Bronchus fibroblast of lung (primary cell): ENCODE results near the gene NDOR1. TPM values are rescaled to one million over a fixed set of nuclear protein-coding genes. Genes with fewer than 3 reads are reported as not detected.

ENCODE experiments used
- total RNA-seq: library from RNA; depleted of rRNA; stranded (reverse); fragments of >200 nt; gene quantifications from 2 replicates; pipeline ENCODE4 v1.2.3, GENCODE V29; 2015

Gene NDOR1
- total RNA-seq = 14.9 and 16.8 TPM in 2 replicates

GRCh38 chr9:137205126-137206069 is at the start of gene NDOR1, which contains the start of gene TMEM203:
NDOR1 (plus strand) TSS chr9:137205700; CDS start chr9:137205778, 78 bp downstream.
TMEM203 (minus strand) TSS chr9:137205648; CDS start chr9:137205414, 234 bp downstream.

DNA sequence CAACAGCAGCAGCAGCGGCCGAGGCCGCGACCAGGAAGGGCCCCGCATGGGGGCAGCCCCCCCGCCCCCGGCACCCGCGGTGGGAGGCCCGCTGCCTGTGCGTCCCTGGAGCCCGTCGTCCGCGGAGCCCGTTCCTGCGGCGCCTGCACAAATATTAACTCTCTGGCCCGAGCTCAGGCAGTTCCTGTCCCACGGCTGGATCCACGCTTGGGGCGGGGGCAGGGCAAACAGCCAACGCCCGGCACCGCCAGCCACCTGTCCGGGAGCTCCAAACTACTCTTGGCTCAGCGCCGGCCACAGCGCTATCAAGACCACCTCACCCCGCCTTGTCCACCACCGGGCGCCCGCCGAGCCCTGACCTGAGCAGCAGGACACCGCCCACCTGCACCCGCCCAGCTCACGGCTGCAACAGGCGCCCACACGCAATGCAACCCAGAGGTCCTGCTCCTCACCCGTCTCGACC is 35.6 kb upstream of the NDOR1 start, which contains the start of gene LRRC26:
LRRC26 (minus strand) TSS at position 156 of the 463 bp plus-strand sequence; CDS start at position 48, 108 bp downstream.

GRCh38 chr9:137188490-137189296 is 16.8 kb upstream of the NDOR1 start, which contains the start of the genes ANAPC2 and SSNA1:
ANAPC2 (minus strand) TSS chr9:137188560; CDS start chr9:137188532, 28 bp downstream.
SSNA1 (plus strand) TSS chr9:137188676; CDS start chr9:137188727, 51 bp downstream.

GRCh38 chr9:137200311-137201204 is 4.9 kb upstream of the NDOR1 start, which contains the start of gene TPRN:
TPRN (minus strand) TSS chr9:137200741; CDS start chr9:137200711, 30 bp downstream.

DNA sequence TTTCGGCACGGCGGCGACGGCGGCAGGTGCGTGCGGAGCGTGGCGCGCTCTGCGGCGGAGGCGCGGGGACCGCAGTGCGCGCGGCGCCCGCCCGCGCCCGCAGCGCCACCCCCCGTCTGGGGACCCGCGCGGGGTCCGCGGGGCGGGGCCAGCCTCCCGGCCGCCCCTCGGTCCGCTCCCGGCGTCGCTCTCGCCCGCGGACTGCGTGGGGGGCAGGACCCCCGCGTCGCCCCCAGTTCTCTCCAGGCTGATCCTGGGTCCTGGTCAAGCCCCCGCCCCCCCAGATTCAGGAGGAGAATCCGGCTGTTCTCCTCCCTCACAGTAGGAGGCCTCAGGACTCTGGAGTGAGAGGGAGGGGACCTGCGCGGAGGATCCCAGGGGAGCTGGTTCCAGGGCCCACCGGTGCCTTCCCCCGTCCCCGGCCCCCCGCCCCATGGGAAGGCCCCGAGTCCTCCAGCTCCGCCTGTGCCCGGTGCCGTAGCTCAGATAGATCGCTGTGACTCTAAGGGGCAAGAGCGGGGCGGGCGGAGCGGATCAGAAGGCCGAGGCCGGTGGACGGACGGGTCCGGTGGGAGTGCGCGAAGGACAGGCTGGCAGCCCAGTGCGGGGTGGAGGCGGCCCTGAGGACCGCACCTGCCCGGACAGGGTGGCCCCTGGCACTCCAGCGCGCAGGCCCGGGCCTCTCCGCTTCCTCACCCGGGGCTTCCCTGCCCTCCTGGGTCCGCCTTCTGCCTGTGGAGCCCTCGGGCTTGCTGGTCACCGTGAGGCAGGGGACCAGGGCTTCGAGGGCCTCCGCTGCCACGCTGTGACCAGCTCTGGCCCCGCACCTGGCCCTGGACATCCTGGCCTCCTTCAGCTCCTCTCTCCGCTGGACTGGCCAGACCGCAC is 16.9 kb downstream of the NDOR1 start, which contains the start of gene RNF208:
RNF208 (minus strand) TSS at position 51 of the 888 bp plus-strand sequence. CDS start 1,028 bp downstream, outside the sequence.

DNA sequence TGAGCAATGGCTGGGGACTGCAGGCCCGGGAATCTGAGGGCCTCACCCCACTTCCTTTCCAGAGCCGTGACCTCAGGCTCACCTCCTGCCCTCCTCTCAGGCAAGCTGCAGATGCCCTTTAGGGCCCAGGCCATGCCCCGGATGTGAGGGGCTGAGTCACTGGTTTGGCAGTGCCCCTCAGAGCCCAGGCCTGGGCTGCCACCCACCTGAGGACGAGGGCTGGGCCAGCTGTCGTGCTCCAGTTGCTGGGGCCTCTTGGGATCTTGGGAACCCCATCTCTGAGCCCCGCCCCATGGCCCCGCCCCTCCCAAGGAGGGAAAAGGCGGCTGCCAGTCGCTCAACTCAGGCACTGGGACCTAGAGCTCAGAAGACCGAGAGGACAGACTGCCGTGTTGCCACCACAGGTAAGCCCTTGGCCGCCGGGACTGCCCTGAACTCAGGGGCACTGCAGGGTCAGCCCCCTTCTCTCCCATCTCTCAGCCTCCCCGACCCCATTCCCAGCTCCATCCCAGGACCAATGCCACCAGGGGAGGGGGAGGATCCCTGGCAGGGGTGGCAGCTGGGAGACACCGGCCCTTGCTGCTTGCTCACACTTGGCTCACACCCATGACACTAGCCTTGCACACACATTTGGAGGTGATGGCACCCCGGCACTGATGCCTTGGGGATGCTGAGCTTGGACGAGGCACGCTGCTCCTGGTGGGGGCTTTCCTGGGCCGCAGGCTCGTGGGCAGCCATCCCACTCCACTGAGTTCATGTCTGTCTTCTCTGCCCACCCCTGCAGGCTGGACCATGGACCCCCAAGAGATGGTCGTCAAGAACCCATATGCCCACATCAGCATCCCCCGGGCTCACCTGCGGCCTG is 19.6 kb downstream of the NDOR1 start, which contains the start of gene CYSRT1:
CYSRT1 (plus strand) TSS at position 345 of the 865 bp plus-strand sequence; CDS start at position 793, 448 bp downstream.

DNA sequence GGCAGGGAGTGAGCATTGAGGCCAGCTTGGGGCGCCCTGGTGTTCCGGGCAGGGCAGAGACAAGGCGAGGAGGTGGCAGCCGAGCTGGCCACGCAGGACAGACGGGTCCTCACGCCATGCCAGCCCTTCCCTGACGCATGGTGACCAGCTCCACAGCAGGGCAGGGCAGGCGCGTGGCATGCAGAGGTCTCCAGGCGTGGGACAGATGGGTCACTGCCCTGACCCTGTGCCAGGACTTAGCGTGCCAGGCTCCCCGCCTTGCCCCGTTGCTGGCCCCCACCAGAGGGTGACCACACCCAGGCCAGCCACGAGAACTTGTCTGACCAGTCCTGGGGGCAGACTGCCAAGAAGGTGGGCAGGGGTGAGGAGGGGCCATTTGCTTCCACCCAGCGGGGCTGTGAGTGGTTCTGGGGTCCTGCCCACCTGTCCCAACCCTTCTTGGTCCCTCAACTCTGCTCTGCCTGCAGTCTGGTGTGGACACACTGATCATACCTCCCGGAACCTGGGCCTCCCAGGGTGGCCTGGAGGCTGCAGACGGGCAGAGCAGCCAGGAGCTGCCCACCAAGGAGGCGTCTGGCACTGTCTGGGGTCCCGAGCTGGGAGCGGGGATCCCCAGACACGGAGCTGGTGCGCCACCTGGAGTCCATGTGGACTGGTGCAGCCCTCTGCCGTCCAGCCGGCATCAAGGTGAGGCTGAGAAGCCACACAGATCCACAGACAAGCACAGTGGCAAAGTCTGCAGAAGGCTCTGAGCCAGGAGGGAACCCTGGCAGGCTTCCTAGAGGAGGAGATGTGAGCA is 21.8 kb downstream of the NDOR1 start, which contains the start of gene RNF224:
RNF224 (plus strand) TSS at position 449 of the 799 bp plus-strand sequence. CDS start 834 bp downstream, outside the sequence.

GRCh38 chr9:137230705-137231371 is 25.3 kb downstream of the NDOR1 start, which contains the start of gene SLC34A3:
SLC34A3 (plus strand) TSS chr9:137230901; CDS start chr9:137231703, 802 bp downstream.

GRCh38 chr9:137240841-137241489 is 35.5 kb downstream of the NDOR1 start, which contains the start of gene TUBB4B:
TUBB4B (plus strand) TSS chr9:137241287; CDS start chr9:137241361, 74 bp downstream.

GRCh38 chr9:137251194-137251461 is 45.6 kb downstream of the NDOR1 start, which contains the start of gene STPG3:
STPG3 (plus strand) TSS chr9:137251286; CDS start chr9:137251287, 1 bp downstream.

DNA sequence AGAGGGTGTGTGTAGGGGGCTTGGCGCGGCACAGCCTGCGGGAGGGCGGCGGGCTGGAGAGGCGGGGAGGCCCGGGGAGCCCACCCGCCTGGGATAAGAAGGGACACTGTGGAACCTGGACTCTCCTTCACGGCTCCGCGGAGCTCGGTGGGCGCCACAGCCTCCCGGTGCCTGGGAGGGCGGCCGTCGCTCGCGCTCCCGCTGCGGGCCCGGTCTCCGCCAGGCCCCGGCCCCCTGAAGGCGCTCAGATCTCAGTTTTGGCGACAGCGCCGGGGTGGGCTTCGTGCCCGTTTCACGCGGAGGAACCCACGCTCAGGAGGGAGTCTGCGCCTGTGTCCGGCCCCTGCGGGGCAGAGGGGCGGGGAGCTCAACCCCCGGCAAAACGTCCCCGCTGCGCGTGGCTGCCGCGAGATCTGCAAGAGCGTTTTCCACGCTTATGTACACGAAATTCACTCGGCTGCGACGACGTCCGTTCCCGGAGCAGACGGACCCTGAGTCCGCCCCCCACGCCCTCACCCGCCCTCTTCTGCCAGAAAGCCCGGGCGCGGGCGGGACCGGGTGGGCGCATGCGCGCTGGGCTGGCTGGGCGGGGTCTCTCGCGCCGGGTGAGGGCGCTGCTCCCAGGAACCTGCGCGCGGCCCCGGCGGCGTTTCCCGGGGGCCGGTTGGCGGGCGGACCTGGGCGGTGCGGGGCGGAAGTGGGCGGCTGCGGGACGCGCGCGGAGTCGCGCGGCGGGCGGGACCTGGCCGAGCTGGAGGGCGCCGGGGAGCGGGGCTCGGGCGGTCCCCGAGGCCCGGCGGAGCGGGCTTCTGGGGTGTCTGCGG is 49.3 kb downstream of the NDOR1 start, which contains the start of gene NELFB:
NELFB (plus strand) TSS at position 704 of the 824 bp plus-strand sequence.

Other genes starting within 250 kb of the NDOR1 start
- gene PTGDS, start 228.2 kb upstream of the NDOR1 start, total RNA-seq = 2.4 TPM in 1 of 2 replicates, not detected in the other
- under 0.01 TPM in 1 of 2 replicates, not detected in the other for gene LCNL1, start 222.7 kb upstream of the NDOR1 start, total RNA-seq
- 30.6 and 32.9 TPM in 2 replicates for gene PAXX, start 213.3 kb upstream of the NDOR1 start, total RNA-seq
- gene CLIC3, start 209.1 kb upstream of the NDOR1 start, total RNA-seq = 1.3 and 4.0 TPM in 2 replicates
- gene ABCA2, start 177.5 kb upstream of the NDOR1 start, total RNA-seq = 8.5 and 9.4 TPM in 2 replicates
- not detected in 2 replicates for gene FUT7, start 173.6 kb upstream of the NDOR1 start, total RNA-seq
- gene NPDC1, start 159.5 kb upstream of the NDOR1 start, total RNA-seq = 18.7 and 19.6 TPM in 2 replicates
- gene ENTPD2, start 151.6 kb upstream of the NDOR1 start, total RNA-seq = not detected in 2 replicates
- 21.9 and 24.2 TPM in 2 replicates for gene SAPCD2, start 135.1 kb upstream of the NDOR1 start, total RNA-seq
- gene UAP1L1, start 128.2 kb upstream of the NDOR1 start, total RNA-seq = 4.9 and 5.5 TPM in 2 replicates
- gene MAN1B1, start 118.7 kb upstream of the NDOR1 start, total RNA-seq = 56.0 and 72.4 TPM in 2 replicates
- gene DPP7, start 91.0 kb upstream of the NDOR1 start, total RNA-seq = 66.6 and 69.7 TPM in 2 replicates
- not detected in 2 replicates for gene GRIN1, start 66.5 kb upstream of the NDOR1 start, total RNA-seq
- not detected in 2 replicates for gene LRRC26, start 35.6 kb upstream of the NDOR1 start, total RNA-seq
- gene TMEM210, start 33.6 kb upstream of the NDOR1 start, total RNA-seq = not detected in 2 replicates
- gene ANAPC2, start 17.1 kb upstream of the NDOR1 start, total RNA-seq = 10.3 and 15.3 TPM in 2 replicates
- gene SSNA1, start 17.0 kb upstream of the NDOR1 start, total RNA-seq = 75.8 and 84.9 TPM in 2 replicates
- 6.1 and 6.4 TPM in 2 replicates for gene TPRN, start 5.0 kb upstream of the NDOR1 start, total RNA-seq
- gene TMEM203, start 52 bp upstream of the NDOR1 start, total RNA-seq = 43.1 and 47.9 TPM in 2 replicates
- gene RNF208, start 16.5 kb downstream of the NDOR1 start, total RNA-seq = 0.50 and 1.2 TPM in 2 replicates
- 0.74 and 1.2 TPM in 2 replicates for gene CYSRT1, start 19.5 kb downstream of the NDOR1 start, total RNA-seq
- gene RNF224, start 21.8 kb downstream of the NDOR1 start, total RNA-seq = under 0.01 TPM in 1 of 2 replicates, not detected in the other
- not detected in 2 replicates for gene SLC34A3, start 25.2 kb downstream of the NDOR1 start, total RNA-seq
- 795 and 833 TPM in 2 replicates for gene TUBB4B, start 35.6 kb downstream of the NDOR1 start, total RNA-seq
- not detected in 2 replicates for gene STPG3, start 45.6 kb downstream of the NDOR1 start, total RNA-seq
- 55.9 and 59.2 TPM in 2 replicates for gene NELFB, start 49.6 kb downstream of the NDOR1 start, total RNA-seq
- 33.9 and 36.5 TPM in 2 replicates for gene TOR4A, start 72.0 kb downstream of the NDOR1 start, total RNA-seq
- 0.45 and 1.7 TPM in 2 replicates for gene NRARP, start 96.6 kb downstream of the NDOR1 start, total RNA-seq
- gene EXD3, start 217.5 kb downstream of the NDOR1 start, total RNA-seq = 10.9 and 11.1 TPM in 2 replicates
- gene NOXA1, start 217.7 kb downstream of the NDOR1 start, total RNA-seq = 0.15 and 0.17 TPM in 2 replicates
- gene ENTPD8, start 235.7 kb downstream of the NDOR1 start, total RNA-seq = not detected in 2 replicates